Retina (tissue), 1 donor: ENCODE measurements around the gene SELPLG.

ENCODE experiments used
- DNase-seq: peaks from one replicate; pipeline ENCODE4 v3.0.0-alpha.2; 2016

SELPLG gene

DNA sequence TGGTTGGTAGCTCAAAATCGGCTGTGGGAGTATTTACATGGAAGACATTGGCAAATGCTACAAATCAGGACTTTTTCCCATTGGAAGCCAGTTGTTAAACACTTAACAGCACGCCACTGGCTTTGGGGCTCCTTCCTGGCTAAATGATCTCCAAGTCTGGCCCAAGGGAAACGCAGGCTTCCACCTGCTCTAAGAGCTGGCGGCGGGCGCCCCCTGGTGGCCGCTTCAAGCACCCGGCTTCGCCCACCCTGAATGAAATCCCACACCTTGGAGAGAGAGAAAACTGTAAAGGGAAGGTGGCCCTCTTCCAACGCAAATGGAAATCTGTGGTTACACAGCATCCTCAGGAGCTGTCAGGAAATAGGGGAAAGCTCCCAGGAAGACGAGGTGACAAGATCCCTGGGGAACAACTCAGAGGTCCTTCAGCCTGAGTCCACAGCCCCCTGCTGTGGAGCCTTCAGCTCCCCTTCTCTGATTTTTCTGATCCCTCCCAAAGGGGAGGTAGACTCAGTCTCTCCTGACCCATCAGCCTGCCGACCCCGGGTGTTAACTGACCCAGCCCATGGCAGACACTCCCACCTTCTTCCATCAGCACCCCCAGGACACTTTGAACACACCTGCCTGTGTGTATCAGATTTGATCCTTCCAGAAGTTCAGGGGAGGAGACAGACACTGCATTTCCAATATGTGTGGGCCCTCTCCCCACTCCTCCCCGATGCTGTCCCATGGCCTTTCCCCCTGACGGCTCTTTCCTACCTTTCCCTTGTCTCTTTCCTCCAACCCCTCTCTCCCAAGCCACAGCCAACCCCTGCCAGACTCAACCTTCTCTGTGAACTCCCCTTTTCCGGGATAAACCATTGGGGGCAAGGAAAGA lies 15.4 kb downstream of the SELPLG start:
- peak; percentile 86 for DNase-seq

DNA sequence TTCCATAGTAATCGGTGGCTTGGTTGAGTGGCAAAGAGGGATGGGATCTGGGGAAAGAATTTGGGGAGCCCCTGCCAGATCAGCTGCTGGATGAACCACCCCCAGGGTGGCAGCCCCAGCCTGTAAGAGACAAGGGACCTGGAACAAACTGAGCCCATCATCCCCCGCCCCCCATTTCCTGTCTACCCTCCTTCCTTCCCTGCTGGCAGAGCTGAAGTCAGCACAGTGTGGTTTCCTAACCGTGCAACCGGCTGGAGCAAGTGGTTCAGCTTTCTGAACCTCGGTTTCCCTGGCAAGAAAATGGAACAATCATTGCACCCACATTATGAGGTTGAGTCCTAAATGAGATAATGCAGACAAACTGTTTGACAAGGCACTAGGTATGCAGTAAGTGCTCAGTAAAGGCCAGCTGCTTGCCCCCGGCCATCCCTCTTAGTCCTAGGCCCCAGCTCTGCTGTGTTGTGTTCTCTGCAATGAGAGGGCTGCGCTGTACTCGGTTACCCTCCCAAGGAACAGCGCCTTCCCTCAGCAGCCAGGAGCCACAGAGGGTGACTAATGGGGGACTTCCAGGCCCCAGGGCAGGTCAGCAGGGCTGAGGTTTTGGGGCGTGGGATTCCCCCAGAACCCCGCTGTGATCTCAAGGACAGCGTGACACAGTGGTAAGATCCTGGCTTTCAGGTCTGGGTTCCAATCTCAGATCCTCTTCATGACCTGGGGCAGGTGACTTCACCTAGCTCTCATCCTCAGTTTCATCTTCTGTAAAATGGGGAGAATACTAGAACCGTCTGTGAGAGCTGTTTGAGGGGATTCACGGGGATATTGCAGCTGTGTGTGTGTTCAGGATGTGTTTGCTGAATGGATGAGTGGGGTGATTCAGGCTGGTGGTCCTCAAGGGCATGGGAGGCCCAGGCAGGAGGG lies 16.5 kb downstream of the SELPLG start:
- DNase-seq: no peak

DNA sequence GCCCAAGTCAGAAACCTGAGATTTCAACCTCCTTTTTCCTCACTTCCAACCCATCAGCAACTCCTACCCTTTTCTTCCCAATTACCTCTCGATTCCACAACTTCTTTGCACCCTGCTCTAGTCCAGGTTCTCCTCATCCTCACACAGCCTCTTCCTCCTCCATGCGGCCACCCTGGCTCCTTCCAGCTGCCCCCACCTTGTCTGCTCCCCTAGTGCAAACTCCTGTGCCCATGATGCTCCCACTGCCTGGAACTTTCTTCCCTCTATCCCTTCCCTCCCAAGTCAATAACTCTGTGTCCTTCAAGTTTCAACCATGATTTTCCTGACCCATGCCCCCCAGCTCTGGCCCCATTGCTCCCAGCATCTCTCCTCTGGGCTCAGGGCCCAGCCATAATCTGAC lies 17.3 kb downstream of the SELPLG start:
- no peak for DNase-seq

DNA sequence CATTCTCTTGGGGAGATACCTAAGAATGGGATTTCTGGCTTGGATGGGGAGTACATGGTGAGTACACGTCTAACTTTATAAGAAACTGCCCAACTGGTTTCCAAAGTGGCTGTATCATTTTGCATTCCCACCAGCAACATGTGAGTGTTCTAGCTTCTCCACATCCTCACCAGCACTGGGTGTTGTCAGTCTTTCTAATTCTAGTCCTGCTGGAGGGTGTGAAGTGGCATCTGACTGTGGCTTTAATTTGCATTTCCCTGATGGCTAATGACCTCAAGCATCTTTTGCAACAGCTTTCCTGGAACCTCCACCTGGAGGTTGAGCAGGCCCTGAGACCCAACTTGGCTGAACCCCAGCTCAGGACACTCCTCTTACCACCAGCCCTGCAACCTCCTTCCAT lies 17.8 kb downstream of the SELPLG start:
- no peak for DNase-seq

DNA sequence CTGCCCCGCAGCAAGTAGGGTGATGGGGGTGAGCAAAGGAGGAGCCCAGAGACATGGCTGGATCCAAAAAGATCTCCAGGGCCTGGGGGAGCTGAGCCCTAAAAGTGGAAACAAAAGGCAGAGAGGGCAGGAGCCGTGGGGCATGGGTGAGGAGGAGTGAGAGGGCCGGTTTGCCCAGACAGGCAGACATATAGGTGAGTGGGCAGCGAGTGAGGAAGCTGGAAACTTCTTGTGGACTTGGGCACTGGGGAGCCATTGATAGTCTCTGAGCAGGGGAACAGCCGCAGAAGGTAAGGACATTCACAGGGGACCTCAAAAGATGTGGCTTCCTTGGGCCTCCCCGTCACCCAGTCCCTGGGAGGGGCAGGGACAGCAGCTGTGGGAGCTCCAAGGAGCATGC lies 19.1 kb downstream of the SELPLG start:
- no peak for DNase-seq

DNA sequence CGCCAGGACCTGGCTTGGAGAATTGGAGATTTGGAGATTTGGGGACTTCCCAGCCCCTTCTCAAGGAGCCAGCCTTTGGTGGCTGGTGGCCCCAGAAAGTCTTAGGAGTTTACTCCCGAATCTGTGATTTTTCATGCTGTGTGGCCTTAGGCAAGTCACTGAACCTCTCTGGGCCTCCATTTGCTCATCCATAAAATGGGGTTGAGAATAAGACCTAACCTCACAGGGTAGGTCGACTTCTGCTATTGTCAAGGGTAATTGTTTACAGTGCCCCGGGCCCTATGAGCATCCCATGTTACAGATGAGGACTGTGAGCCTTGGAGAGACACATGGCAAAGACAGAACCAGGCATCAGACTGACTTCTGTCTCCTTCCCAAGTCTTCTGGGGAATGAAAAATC lies 19.7 kb downstream of the SELPLG start:
- DNase-seq: no peak

DNA sequence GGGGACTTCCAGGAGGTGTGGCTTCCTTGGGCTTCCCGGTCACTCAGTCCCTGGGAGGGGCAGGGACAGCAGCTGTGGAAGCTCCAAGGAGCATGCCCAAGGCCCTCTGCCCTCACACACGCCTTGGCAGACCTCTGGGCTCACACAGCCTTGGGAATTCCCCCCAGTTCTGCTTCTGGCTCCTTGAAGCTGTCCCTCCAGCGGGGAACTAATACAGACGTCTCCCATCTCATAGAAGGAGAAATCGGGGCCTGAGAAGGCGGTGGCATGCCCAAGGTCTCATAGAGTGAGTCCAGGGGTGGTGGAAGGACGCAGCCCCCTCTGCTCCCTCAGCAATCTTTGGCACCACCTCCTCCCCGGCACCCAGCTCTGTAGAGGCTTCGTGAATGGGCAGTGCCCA lies 20.1 kb downstream of the SELPLG start:
- no peak for DNase-seq

DNA sequence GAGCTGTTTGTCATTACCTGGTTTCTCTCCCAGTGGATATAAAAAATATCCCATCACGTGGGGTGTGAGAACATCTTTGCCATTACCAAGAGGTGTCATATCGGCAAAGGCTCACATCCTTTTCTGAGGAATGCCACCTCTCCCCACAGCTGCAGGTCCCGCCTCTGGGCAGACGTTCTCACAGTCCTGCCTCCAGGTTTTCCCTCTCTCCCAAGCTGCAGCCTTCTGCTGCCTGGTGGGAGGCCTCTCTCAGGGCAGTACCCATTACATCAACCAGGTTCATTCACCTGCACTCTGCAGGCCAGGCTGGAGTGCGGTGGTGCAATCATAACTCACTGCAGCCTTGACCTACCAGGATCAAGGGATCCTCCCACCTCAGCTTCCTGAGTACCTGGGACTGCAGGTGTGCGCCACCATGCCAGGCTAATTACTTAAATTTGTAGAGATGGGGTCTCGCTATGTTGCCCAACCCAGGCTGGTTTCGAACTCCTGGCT lies 20.9 kb downstream of the SELPLG start:
- no peak for DNase-seq

DNA sequence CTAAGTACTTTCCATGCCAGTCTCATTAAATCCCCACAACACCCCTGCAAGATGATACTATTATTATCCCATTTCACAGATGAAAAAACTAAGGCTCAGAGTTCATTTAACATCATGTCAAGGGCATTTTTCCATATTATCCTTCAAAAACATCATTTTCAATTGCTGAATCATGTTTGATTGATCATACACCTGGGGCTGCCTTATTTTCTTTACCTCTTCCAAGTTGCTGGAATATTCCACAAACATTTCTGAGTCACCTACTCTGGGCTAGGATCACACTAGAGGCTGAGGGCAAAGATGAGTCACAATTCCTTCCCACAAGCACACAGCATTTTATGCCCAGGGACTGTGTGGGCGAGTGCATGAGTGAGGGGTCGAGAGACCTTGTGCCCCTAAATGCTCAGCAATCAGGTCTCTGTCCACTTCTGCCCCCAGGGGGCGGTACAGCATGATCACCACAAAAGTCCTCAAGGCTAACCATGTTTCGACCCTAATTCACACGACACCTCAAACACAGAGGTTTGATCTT lies 21.7 kb downstream of the SELPLG start:
- no peak for DNase-seq

DNA sequence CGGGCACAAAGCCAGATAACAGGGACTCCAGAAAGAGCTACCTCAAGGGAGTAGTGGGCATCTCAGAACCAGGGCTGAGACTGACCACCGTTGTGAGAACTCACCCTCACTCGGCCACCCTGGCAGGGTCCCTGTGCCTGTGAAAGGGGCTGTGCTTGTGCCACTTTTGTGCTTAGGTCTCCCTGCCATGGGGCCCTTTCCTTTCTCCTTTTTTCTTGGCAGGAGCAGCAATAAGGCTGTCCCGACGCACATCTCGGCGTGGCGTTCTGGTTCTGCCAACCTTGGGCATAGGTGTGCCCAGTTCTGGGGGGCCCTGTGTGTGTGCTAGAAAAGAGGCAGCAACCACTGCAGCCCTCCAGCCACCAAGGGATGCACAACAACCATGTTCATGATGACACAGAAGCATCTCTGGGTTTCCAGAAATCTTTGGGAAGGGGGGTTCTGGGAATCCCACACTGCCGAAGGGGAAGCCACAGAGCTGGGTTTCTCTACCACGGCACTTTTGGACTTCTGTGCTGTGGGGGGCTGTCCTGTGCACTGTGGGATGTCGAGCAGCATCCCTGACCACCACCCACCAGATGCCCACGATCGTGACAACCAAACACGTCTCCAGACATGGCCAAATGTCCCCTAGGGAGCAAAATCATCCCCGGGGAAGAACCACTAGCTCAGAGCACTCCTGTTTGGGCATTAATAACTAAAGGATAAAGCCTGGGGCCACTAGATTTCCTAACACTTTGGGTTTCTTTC lies 22.7 kb downstream of the SELPLG start:
- DNase-seq: no peak

DNA sequence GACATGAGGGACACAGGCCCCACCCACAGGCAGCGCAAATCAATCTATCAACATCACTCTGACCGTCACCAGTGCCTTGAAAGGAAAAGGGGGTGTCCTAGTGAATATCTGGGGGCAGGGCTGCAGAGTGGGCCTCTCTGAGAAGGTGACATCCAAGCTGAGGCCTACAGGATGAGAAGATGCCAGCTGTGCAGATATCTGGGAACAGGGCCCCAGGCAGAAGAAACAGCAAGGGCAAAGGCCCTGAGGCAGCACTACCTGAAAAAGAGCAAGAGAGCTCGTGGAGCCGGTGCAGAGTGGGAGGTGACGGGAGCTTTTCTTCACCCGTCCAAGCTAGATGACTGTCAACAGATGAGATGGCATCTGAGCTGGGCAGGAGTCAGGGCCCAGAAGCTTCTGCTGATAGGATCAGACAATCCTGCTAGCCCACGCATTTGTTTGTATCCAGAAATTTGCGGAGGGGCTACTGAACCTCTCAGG lies 23.3 kb downstream of the SELPLG start:
- DNase-seq: no peak

DNA sequence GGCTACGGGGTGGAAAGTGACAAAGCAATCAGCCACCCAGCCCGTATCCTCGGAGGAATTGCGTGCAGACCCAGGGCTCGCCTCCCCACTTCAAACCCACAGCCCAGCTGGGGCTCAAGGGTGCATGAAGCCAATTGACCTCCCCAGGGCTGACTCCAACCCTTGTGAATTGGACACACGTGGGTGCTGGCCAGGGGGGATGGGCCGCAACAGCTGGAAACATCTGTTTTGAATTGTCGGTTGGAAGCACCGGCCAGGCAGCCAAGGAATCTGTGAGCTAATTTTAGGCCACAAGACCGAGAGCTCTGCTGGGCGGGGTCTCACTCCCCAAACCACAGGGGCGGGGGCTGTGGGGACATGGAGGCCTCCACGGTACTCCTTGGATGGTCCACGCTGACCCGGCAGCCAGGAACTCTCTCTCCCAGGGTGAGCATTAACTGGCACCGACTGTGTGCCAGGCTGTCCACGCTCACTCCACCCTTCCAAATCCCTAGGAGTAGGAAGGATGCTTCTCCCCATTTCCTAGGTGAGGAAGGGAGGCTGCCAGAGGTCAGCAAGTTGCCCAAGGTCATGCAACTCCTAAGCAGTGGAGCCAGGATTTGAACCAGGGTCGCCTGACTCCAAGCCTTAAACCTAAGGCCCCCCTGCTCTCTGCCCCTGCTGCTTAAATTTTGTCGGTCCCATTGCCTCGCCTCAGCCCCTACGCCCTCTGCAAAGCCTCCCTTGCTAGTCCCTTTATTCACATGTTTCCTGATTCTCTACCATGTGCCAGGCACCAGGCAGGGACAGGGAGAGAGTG lies 24.0 kb downstream of the SELPLG start:
- DNase-seq: no peak

DNA sequence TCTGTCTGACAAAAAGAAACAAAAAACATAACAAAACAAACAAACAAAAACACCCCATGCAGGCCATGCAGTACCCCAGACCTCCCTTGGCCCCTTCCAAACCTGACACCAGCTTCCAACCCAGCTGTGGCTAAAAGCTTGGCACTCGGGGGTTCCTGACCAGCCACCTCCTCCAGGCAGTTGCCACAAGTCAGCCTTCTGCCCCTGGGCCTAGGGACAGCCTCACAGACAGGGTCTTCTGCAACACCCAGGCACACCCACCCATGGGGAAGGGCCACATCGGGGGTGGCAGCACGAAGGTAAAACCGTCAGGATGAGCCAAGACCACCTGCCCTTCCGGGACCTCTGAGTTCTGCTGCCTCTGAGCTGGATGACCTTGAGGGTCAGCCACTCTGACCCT lies 25.1 kb downstream of the SELPLG start:
- no peak for DNase-seq

DNA sequence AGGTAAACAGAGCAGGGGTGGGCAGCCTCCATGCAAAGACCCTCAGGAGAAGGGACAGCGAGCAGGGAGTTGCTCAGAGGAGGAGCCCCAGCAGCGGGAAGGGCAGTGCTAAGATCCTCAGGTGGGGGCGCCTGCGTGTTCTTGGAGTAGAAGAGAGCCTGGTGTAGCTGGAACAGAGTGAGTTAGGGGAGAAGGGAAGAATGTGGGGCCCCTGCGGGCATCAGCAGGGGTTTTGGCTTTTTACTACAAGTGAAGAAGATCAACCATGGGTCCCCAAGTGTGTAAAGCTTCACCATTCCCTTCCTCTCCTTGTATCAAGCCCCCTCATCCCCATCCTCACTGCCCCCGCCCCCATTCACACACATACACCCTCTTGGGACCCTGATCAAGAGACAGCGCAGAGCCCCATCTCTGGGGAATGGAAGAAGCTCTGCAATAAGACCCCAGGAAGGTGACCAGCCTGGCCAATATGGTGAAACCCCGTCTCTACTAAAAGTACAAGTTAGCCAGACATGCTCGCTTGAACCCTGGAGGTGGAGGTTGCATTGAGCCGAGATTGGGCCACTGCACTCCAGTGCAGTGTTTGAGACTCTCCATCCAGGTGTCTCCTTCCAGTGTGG lies 25.6 kb downstream of the SELPLG start:
- no peak for DNase-seq

DNA sequence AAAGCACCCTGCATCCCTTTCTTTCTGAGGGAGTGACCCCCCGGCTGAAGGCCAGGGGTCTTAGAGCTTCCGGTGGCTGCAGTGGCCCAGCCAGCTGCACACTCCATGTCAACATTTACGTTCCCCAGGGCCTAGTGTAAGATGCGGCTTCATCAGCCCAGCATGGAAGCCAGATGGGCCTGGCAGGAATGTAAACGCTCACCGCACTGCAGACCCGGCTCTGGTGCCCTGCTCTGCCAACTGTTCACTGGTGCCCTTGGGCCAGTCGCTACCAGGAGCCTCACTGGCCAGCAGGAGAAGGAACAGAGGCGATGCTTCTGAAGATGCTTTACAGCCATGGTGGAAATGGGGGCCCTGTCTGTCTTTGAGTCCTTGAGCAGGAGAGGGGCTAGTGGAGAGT lies 27.2 kb downstream of the SELPLG start:
- DNase-seq: no peak

DNA sequence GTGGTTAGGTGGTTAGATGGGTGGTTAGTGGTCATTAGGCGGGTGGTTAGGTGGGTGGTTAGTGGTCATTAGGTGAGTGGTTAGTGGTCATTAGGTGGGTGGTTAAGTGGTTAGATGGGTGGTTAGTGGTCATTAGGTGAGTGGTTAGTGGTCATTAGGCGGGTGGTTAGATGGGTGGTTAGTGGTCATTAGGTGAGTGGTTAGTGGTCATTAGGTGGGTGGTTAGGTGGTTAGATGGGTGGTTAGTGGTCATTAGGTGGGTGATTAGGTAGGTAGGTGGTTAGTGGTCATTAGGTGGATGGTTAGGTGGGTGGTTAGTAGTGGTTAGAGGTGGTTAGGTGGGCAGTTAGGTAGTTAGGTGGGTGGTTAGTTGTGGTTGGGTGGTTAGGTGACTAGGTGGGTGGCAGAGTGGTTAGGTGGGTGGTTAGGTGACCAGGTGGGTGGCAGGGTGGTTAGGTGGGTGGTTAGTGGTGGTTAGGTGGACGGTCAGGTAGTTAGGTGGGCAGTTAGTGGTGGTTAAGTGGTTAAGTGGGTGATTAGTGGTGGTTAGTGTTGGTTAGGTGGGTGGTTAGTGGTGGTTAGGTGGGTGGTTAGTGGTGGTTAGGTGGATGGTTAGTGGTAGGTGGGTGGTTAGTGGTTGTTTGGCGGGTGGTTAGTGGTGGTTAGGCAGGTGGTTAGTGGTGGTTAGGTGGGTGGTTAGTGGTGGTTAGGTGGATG lies 27.8 kb downstream of the SELPLG start:
- no peak for DNase-seq

DNA sequence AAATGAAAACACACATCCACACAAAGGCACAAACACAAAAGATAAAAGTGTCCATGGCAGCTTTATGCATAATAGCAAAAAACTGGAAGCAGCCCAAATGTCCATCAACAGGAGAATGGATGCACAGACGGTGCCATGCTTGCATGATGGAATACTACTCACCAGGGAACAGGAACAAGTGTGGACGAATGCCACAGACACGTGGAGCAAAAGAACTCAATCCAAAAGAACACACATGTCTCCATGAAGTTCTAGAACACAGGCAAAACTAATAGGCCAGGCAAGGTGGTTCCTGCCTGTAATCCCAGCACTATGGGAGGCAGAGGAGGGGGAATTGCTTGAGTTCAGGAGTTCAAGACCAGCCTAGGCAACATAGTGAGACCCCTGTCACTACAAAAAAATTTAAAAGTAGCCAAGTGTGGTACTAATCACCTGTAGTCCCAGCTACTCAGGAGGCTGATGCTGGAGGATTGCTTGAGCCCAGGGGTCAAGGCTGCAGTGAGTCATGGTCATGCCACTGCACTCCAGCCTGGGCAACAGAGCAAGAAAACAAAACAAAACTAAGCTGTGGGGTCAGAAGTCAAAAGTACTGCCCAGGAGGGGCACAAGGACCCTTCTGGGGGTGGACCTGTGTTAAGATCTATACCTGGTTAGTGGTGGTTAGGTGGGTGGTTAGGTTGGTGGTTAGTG lies 28.5 kb downstream of the SELPLG start:
- no peak for DNase-seq

DNA sequence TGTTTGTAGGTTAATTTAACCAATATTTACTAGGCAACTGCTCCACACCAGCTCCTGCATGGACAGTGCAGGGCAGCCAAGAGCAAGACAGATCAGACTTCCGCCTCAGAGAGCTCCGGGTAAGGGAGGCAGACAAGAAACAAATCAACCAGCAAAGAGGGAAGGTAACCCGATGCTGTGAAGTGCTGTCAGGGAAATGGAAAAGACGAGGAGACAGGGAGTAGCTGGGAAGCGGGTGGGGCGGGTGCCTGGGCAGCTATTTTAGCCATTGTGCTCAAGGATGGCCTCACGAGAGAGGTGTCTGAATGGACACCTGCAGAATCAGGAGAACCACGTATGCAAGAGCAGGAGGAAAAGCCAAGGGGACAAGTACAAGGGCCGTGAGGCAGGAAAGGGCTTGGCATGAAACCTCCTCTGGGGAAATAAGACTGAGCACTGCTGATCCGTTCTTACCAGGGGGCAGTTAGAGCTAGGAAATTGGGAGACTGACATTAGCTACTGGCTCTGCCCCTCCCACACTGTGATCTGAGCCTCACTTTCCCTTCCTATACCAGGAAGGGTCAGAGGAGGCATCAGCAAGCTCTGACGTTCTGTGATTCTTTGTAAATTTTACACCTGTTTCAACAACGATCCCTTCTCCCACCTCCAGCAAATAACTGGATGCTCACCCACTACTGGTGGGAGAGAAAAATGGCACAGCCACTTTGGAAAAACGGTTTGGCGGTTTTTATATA lies 29.3 kb downstream of the SELPLG start:
- DNase-seq: no peak

DNA sequence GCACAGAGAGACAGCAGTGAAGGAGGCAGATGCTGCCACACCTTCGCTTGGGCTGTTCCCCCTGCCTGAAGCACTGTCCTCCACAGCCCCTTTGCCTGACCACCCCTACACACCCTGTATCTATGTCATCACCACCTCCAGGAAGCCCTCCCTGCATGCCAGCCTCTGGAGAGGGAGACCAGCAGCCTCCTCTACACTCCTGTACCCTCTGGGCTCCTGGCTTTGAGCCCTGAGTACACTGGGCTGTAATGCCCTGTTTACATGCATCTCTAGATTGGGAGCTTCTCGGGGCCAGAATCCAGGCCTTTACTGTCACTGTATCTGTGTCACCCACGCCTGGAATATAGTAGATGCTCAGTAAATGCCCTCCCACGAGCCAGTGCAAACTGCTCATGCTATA lies 30.0 kb downstream of the SELPLG start:
- no peak for DNase-seq
